Suppressor macrophage (primary cell): ENCODE data around the gene MIA.
"Not testable (repeated sequence)": the region's sequence is repeated elsewhere in the genome, so short reads cannot be mapped to it uniquely, and the experiment has no call there.

ENCODE experiments used
- DNase-seq, 4 experiments: peaks; one replicate each; pipeline ENCODE4 v3.0.0-alpha.2; 2020 to 2022

The MIA gene

GRCh38 chr19:40822704-40823553 lies 47.6 kb downstream of the MIA start:
- DNase-seq = peak; percentile 60 to 84 (median 83)

DNA sequence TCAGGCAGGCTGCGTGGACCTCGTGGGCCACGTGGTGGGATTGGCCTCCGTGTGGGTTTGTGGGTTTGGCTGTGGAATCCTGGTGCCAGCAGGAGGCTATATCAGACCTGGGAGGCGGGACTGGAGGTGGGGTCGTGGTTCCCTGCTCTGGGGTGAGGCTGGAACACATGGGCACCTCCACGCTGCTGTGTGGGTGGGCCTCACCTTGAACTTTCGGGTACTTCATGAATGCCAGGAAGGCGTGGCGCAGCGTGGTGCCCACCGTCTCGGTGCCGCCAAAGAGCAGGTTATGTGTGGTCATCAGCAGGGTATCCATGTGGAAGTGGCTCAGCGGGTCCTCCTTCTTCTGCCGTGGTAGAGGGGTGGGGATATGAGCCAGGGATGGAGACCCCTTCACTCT lies 49.6 kb downstream of the MIA start:
- DNase-seq = not testable (repeated sequence)

DNA sequence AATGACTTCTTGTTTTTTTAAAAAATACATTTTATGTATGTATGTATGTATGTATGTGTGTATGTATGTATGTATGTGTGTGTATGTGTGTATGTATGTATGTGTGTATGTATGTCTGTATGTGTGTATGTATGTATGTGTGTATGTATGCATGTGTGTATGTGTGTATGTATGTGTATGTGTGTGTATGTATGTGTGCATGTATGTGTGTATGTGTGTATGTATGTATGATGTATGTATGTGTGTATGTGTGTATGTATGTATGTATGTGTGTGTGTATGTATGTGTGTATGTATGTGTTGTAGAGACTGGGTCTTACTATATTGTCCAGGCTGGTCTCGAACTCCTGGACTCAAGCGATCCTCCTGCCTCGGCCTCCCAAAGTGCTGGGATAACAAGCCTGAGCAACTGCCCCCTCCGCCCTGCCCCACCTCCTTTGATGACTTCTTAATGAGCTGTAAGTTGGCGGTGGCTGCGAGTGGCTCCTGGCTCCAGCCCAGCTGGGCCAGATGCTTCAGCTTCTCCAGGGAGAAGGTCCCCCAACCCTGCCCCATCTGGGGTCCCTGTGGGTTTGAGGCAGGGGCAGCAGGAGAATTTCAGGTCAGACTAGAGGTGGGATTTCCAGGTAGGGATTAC lies 50.3 kb downstream of the MIA start:
- not testable (repeated sequence) for DNase-seq

GRCh38 chr19:40826312-40826698 lies 51.0 kb downstream of the MIA start:
- DNase-seq = not testable (repeated sequence)

GRCh38 chr19:40826699-40827385 lies 51.5 kb downstream of the MIA start:
- peak in 1 of 4 experiments; percentile 40 for DNase-seq
